CD4-positive, alpha-beta memory T cell (primary cell): Measurements from ENCODE around the gene FAM120C. TPM values are rescaled to one million over a fixed set of nuclear protein-coding genes. Genes with fewer than 3 reads are reported as not detected.

Source experiments
- CTCF ChIA-PET: fragments of 350-600 bp; sonication (Branson Sonifier 250); formaldehyde crosslinking; loops from one replicate; lab custom pipeline; 2021; ENCODE audit warnings: inconsistent platforms; ENCODE audit not compliant: partially characterized antibody; lab: Charles Lee
- POLR2A ChIA-PET: fragments of 350-600 bp; sonication (Branson Sonifier 250); formaldehyde crosslinking; loops from one replicate; lab custom pipeline; 2021; ENCODE audit not compliant: partially characterized antibody; lab: Charles Lee
- DNase-seq, 5 donors: peaks; one replicate each; pipeline versions ENCODE4 v3.0.0 to v3.0.0-alpha.2; 2020 to 2022; ENCODE audit warnings: mixed read lengths in 1 of 5
- H3K27ac ChIP-seq: one replicate; pipeline ENCODE4 v1.7.0; 2013; ENCODE audit warnings: low read depth, low read length
- H3K27me3 ChIP-seq: 2 replicates; pipeline ENCODE4 v1.7.0; 2013; ENCODE audit warnings: mild to moderate bottlenecking, low read length, moderate library complexity; ENCODE audit not compliant: insufficient read depth
- H3K36me3 ChIP-seq: 2 replicates; pipeline ENCODE4 v1.7.0; 2013; ENCODE audit warnings: mild to moderate bottlenecking, low read length, moderate library complexity; ENCODE audit not compliant: insufficient read depth
- H3K4me1 ChIP-seq: 2 replicates; pipeline ENCODE4 v1.7.0; 2013; ENCODE audit warnings: mild to moderate bottlenecking, low read length, moderate library complexity; ENCODE audit not compliant: insufficient read depth
- H3K4me3 ChIP-seq, 2 donors: one replicate each; pipeline ENCODE4 v1.7.0; 2013; ENCODE audit warnings: low read length in 2 of 2, mild to moderate bottlenecking in 1 of 2
- H3K9me3 ChIP-seq, 2 donors: one replicate each; pipeline ENCODE4 v1.7.0; 2013; ENCODE audit warnings: low read length in 2 of 2, control low read depth in 1 of 2; ENCODE audit not compliant: control insufficient read depth in 1 of 2
- H3K27ac Mint-ChIP-seq, 7 donors: one replicate each; pipeline ENCODE4 v1.8.0; 2020 to 2021; ENCODE audit warnings: mixed read lengths in 7 of 7, mild to moderate bottlenecking in 6 of 7, inconsistent platforms in 3 of 7, moderate library complexity in 3 of 7
- H3K27me3 Mint-ChIP-seq, 2 donors: one replicate each; pipeline ENCODE4 v1.8.0; 2020 to 2021; ENCODE audit warnings: mixed read lengths in 2 of 2
- H3K36me3 Mint-ChIP-seq, 2 donors: one replicate each; pipeline ENCODE4 v1.8.0; 2020 to 2021; ENCODE audit warnings: mixed read lengths in 2 of 2, inconsistent platforms in 1 of 2, mild to moderate bottlenecking in 1 of 2
- H3K4me1 Mint-ChIP-seq, 4 donors: one replicate each; pipeline ENCODE4 v1.8.0; 2020 to 2021; ENCODE audit warnings: mixed read lengths in 4 of 4, mild to moderate bottlenecking in 1 of 4
- H3K4me3 Mint-ChIP-seq, 8 donors: one replicate each; pipeline ENCODE4 v1.8.0; 2020 to 2021; ENCODE audit warnings: mixed read lengths in 8 of 8, mild to moderate bottlenecking in 7 of 8, moderate library complexity in 6 of 8, inconsistent platforms in 3 of 8
- H3K9me3 Mint-ChIP-seq, 8 donors: one replicate each; pipeline ENCODE4 v1.8.0; 2020 to 2021; ENCODE audit warnings: mixed read lengths in 8 of 8, mild to moderate bottlenecking in 5 of 8, inconsistent platforms in 3 of 8, moderate library complexity in 1 of 8
- intact Hi-C: fragments of 100-400 bp; cut with micrococcal nuclease; formaldehyde crosslinking; loops from one replicate; pipeline ENCODE4 v1.15.1; 2023
- polyA plus RNA-seq, 2 donors: library from polyadenylated mRNA; unstranded; fragments of 300-500 nt; fragmentation: Illumina TruSeq; gene quantifications; one replicate each; pipeline ENCODE4 v1.2.3, GENCODE V29; 2021
- total RNA-seq, 2 experiments: library from RNA; stranded (reverse); gene quantifications; one replicate each; pipeline ENCODE4 v1.2.3, GENCODE V29; 2021

FAM120C gene, protein sequence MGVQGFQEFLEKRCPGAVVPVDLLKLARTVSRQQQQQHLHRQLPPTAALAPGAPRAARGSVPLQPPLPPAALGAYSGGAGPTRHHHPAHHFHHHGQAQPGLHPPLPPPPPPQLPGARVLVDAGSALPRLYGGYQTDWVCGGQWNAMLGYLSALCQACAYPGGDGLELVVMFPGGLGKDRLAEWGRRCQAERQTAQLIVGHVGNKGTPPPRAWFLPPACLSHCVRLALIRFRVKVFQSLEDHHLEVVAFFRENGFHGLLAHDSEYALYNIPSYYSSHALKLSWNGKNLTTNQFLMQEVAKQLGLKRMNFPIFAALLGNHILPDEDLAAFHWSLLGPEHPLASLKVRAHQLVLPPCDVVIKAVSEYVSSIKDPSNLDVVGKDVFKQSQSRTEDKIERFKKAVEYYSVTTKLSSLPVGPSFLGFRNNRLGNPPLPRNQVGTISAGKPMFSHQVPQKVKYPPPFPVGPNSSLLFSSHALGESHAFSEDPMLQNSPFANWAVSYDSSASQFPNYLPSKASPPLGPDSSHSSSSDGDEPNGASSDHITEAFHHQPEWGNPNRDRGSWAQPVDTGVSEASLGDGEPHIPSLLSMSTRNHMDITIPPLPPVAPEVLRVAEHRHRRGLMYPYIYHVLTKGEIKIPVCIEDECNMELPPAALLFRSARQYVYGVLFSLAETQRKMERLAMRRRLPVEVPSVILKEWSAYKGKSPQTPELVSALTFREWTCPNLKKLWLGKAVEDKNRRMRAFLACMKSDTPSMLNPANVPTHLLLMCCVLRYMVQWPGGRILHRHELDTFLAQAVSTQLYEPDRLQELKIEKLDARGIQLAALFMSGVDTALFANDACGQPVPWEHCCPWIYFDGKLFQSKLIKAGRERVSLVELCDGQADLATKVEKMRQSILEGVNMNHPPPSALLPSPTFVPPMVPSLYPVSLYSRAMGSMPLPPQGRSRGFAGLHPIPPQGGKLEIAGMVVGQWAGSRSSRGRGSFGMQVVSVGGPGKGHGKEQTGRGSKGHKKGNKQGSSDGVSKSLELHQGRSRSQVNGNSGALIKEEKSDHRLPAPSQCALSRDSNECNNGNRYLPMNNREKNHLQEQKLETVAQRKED
- 10 to 100 TPM; 17.6 to 21.1 TPM for total RNA-seq
- 1 to 10 TPM; 4.0 to 5.3 TPM for polyA plus RNA-seq

DNA sequence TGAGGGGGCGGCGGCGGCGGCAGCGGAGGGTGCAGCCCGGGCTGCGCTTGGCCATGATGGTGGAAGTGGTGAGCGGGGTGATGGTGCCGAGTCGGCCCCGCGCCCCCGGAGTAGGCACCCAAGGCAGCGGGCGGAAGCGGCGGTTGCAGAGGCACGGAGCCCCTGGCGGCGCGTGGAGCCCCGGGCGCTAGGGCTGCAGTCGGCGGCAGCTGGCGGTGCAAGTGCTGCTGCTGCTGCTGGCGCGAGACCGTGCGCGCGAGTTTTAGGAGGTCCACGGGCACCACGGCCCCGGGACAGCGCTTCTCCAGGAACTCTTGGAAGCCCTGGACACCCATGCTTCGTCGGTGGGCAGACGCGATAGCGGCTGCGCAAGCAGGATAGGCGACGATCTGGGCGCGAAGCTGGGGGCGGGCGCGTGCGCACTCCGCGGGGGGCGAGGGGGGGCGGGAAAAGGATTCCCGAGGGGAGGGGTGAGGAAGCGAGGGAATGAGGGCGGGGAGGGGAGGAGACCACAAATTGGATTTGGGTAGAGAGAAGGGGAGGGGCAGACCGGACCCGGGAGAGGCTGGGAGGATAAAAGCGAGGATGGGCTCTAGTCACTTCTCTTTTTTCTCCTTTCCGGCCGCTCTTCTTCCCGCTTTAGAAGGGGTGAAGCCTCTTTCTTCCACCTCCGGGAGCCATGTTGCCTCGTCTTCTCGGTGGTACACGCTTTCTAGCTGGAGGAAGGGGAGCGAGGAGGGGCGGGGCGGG is at the start of gene FAM120C:
Gene FAM120C, minus strand, starts transcription at position 391 of the 750 bp plus-strand sequence. Its CDS starts 56 bp downstream, at position 335.
- H3K4me3 Mint-ChIP-seq, result peak within 1 kb of the TSS; percentile 84 to 92 (median 86)
- CTCF ChIA-PET, result no interaction called here
- Histone ChIP-seq H3K4me1 (peaks cover 29% of the 10 kb centered on the region), H3K4me3 (peak within 1 kb of the TSS; percentile 20 to 63), H3K27me3 (no peaks in the 10 kb centered on the region), H3K27ac (peak within 1 kb of the TSS; percentile 72), H3K9me3 (no peaks in the 10 kb centered on the region), H3K36me3 (no peaks in the 10 kb centered on the region)
- H3K27me3 Mint-ChIP-seq, result no peaks in the 10 kb centered on the region
- intact Hi-C loops, result loop anchor here (1.0 to 5.0 kb wide), 6 partner anchors 139 to 760 kb away; partner anchors contain the start of genes PHF8, RIBC1, SMC1A and TSR2
- H3K36me3 Mint-ChIP-seq, result peaks cover 0 to 14% of the 10 kb centered on the region in 2 donors
- peaks cover 0 to 2% (median 0%) of the 10 kb centered on the region in 8 donors for H3K9me3 Mint-ChIP-seq
- peaks cover 31 to 47% (median 39%) of the 10 kb centered on the region in 4 donors for H3K4me1 Mint-ChIP-seq
- DNase-seq, result peak; percentile 62 to 66 (median 65)
- H3K27ac Mint-ChIP-seq, result peak within 1 kb of the TSS; percentile 74 to 92 (median 89)
- POLR2A ChIA-PET, result interaction anchor here (0.5 to 4.5 kb wide), 12 partner anchors 9 to 1101 kb away, joined by 3 to 59 read pairs (median 3); partner anchors contain the start of genes APEX2, GNL3L, PHF8 and TSPYL2

DNA sequence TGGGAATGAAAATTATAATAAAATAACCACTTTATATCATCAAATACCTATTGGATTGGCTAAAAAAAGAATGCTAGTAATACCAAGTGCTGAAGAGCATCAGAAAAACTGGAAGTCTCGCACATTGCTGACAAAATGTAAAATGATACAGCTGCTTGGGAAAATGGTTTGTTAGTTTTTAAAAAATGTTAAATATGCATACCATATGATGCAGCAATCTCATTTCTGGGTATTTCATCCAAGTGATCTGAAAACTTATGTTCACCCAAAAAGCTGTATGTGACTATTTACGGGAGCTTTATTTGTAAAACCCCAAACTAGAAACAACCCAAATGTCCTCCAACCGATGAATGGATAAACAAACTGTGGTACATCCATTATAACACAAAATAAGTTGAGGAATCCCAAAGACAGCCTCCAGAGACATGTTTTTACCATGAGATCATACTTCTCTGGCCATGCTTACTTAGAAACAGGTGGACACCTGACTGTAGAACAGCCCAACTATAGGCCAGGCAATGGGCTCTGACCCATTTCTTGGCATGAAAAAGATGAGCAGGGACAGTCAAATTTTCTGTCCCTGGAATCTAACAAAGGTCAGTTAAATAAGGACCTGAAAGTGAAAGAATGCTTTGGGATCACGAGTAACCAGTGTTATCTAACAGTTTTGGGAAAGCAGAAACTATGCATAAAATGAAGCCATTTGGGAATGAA is 47.5 kb upstream of the FAM120C start:
- Mint-ChIP-seq H3K4me3 (no peak overlapping the region), H3K27me3 (no peaks in the 10 kb centered on the region), H3K27ac (no peak overlapping the region), H3K36me3 (no peaks in the 10 kb centered on the region), H3K9me3 (no peaks in the 10 kb centered on the region), H3K4me1 (no peaks in the 10 kb centered on the region)
- H3K36me3 ChIP-seq, result no peaks in the 10 kb centered on the region
- intact Hi-C loops, result no loop called here
- no peak overlapping the region for H3K4me3 ChIP-seq
- H3K27me3 ChIP-seq, result no peaks in the 10 kb centered on the region
- no peak for DNase-seq
- no peaks in the 10 kb centered on the region for H3K9me3 ChIP-seq
- H3K27ac ChIP-seq, result no peak overlapping the region
- CTCF ChIA-PET, result no interaction called here
- POLR2A ChIA-PET, result no interaction called here
- H3K4me1 ChIP-seq, result no peaks in the 10 kb centered on the region

DNA sequence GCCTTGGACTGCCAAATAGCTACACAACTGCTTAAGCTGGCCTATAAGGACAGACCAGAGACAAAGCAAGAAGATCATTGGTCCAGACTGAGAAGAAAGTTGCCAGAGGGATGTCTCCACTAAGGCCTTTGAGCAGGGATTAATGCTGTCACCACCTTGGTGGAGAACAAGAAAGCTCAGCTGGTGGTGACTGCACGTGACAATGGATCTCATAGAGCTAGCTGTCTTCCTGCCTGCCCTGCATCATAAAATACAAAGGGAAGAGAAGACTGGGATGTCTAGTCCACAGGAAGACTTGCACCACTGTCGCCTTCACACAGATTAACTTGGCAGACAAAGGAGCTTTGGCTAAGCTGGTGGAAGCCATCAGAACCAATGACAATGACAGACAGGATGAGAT is 40.5 kb upstream of the FAM120C start:
- no peak overlapping the region for H3K27ac ChIP-seq
- Mint-ChIP-seq H3K27me3 (no peaks in the 10 kb centered on the region), H3K27ac (no peak overlapping the region), H3K4me3 (no peak overlapping the region), H3K4me1 (no peaks in the 10 kb centered on the region), H3K36me3 (no peaks in the 10 kb centered on the region), H3K9me3 (no peaks in the 10 kb centered on the region)
- no peak overlapping the region for H3K4me3 ChIP-seq
- H3K36me3 ChIP-seq, result no peaks in the 10 kb centered on the region
- H3K4me1 ChIP-seq, result no peaks in the 10 kb centered on the region
- ChIA-PET POLR2A (no interaction called here), CTCF (no interaction called here)
- H3K27me3 ChIP-seq, result no peaks in the 10 kb centered on the region
- intact Hi-C loops, result no loop called here
- DNase-seq, result no peak
- H3K9me3 ChIP-seq, result no peaks in the 10 kb centered on the region

DNA sequence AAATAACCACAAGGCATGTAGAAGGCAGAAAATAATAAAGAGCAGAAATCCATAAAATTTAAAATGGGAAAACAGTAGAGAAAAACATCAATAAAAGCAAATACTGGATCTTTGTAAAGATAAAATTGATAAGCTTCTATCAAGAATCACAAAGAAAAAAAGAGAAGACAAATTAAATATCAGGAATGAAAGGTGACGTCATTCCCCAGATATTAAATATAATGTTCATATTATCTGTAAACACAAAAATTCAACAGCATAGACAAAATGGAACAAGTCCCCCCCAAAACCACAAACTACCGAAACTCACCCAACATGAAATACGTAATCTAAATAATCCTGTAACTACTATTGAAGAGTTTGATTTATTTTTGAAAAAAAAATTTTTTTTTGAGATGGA is 30.5 kb upstream of the FAM120C start:
- Histone ChIP-seq H3K27ac (no peak overlapping the region), H3K27me3 (no peaks in the 10 kb centered on the region), H3K36me3 (no peaks in the 10 kb centered on the region), H3K4me1 (no peaks in the 10 kb centered on the region), H3K9me3 (no peaks in the 10 kb centered on the region), H3K4me3 (no peak overlapping the region)
- POLR2A ChIA-PET, result no interaction called here
- no peaks in the 10 kb centered on the region for H3K27me3 Mint-ChIP-seq
- CTCF ChIA-PET, result interaction anchor here (0.6 kb wide), 1 partner anchor 12 kb away, joined by 3 read pairs; no protein-coding TSS in a partner anchor
- intact Hi-C loops, result no loop called here
- DNase-seq, result no peak
- H3K36me3 Mint-ChIP-seq, result no peaks in the 10 kb centered on the region
- no peak overlapping the region for H3K27ac Mint-ChIP-seq
- H3K4me3 Mint-ChIP-seq, result no peak overlapping the region
- peaks cover 0 to 6% (median 0%) of the 10 kb centered on the region in 8 donors for H3K9me3 Mint-ChIP-seq
- H3K4me1 Mint-ChIP-seq, result no peaks in the 10 kb centered on the region

DNA sequence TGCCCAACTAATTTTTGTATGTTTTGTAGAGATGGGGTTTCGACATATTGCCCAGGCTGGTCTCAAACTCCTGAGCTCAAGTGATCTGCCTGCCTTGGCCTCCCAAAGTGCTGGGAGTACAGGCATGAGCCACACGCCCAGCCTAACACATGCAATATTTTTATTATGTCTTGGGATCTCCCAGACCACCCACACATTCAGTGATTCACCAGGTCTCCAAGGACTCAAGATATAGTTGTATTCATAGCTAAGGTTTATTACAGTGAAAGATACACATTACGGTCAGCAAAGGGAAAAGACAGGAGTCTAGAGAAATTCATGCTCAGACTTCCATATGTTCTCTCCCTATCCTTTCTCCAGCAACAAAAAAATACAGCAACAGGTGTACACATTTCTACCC is 25.5 kb upstream of the FAM120C start:
- no peaks in the 10 kb centered on the region for H3K36me3 Mint-ChIP-seq
- H3K4me1 Mint-ChIP-seq, result no peaks in the 10 kb centered on the region
- no peak overlapping the region for H3K4me3 ChIP-seq
- ChIA-PET POLR2A (no interaction called here), CTCF (no interaction called here)
- H3K4me1 ChIP-seq, result no peaks in the 10 kb centered on the region
- DNase-seq, result no peak
- H3K27me3 ChIP-seq, result no peaks in the 10 kb centered on the region
- no peaks in the 10 kb centered on the region for H3K9me3 ChIP-seq
- no peak overlapping the region for H3K27ac Mint-ChIP-seq
- no peaks in the 10 kb centered on the region for H3K9me3 Mint-ChIP-seq
- intact Hi-C loops, result no loop called here
- H3K27me3 Mint-ChIP-seq, result peaks cover 4 to 5% of the 10 kb centered on the region in 2 donors
- no peak overlapping the region for H3K4me3 Mint-ChIP-seq
- no peak overlapping the region for H3K27ac ChIP-seq
- H3K36me3 ChIP-seq, result no peaks in the 10 kb centered on the region

DNA sequence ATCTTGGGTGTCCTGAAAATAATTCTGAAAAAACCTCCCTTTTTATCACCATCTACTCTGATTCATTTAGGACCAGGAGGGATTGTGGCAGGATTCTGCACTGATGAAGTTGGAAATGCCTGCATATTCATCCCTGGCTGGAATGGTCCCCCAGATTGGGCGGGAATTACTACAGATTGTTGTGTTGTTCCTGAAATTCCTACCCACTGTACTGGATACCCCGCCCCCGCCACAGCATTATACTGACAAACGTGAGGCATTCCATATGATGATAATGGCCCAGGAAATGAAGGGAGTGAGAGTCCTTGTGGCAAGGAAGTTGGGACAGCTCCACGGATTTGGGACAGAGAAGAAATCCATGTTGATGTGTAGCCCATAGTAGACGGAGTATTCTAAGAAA is 15.2 kb upstream of the FAM120C start:
- CTCF ChIA-PET, result no interaction called here
- no peak overlapping the region for H3K27ac ChIP-seq
- intact Hi-C loops, result no loop called here

More for the DNA sequence above, 15.2 kb upstream of the FAM120C start:
- no peak overlapping the region for H3K4me3 Mint-ChIP-seq
- no peaks in the 10 kb centered on the region for H3K9me3 ChIP-seq
- H3K36me3 ChIP-seq, result no peaks in the 10 kb centered on the region
- POLR2A ChIA-PET, result no interaction called here
- H3K4me1 ChIP-seq, result no peaks in the 10 kb centered on the region
- H3K36me3 Mint-ChIP-seq, result no peaks in the 10 kb centered on the region
- no peaks in the 10 kb centered on the region for H3K27me3 ChIP-seq
- H3K27me3 Mint-ChIP-seq, result peaks cover 5 to 9% of the 10 kb centered on the region in 2 donors
- H3K27ac Mint-ChIP-seq, result no peak overlapping the region
- no peak overlapping the region for H3K4me3 ChIP-seq
- no peaks in the 10 kb centered on the region for H3K4me1 Mint-ChIP-seq
- DNase-seq, result no peak
- peaks cover 0 to 4% (median 0%) of the 10 kb centered on the region in 8 donors for H3K9me3 Mint-ChIP-seq
